ENCODE results near the gene GSN.

The GSN gene

GRCh38 chr9:121353241-121354061 is 85.5 kb downstream of the GSN start:
- no peak for DNase-seq (ENCODE audit: low read depth)

GRCh38 chr9:121354141-121354540 is 86.2 kb downstream of the GSN start:
- peak; percentile 56 for DNase-seq (ENCODE audit: low read depth)

- no peak for DNase-seq (ENCODE audit: low read depth)
Observed at GRCh38 chr9:121354762-121355161, 86.8 kb downstream of the GSN start.

- DNase-seq (ENCODE audit: low read depth): no peak
Observed at GRCh38 chr9:121357011-121357410, 89.0 kb downstream of the GSN start.

- DNase-seq (ENCODE audit: low read depth): no peak
Observed at GRCh38 chr9:121358751-121359150, 90.8 kb downstream of the GSN start.

GRCh38 chr9:121359351-121360294 is 91.7 kb downstream of the GSN start:
- no peak for DNase-seq (ENCODE audit: low read depth)

- no peak for DNase-seq (ENCODE audit: low read depth)
Observed at GRCh38 chr9:121360601-121361374, 92.8 kb downstream of the GSN start.

- DNase-seq (ENCODE audit: low read depth): no peak
Observed at GRCh38 chr9:121362813-121363621, 95.1 kb downstream of the GSN start.

- DNase-seq (ENCODE audit: low read depth): no peak
Observed at GRCh38 chr9:121363622-121363961, 95.6 kb downstream of the GSN start.

GRCh38 chr9:121364077-121364476 is 96.1 kb downstream of the GSN start:
- no peak for DNase-seq (ENCODE audit: low read depth)

GRCh38 chr9:121364886-121365285 is 96.9 kb downstream of the GSN start:
- no peak for DNase-seq (ENCODE audit: low read depth)

GRCh38 chr9:121365564-121365963 is 97.6 kb downstream of the GSN start:
- DNase-seq (ENCODE audit: low read depth): no peak

GRCh38 chr9:121366611-121367192 is 98.7 kb downstream of the GSN start:
- DNase-seq (ENCODE audit: low read depth): no peak

GRCh38 chr9:121367306-121368137 is 99.6 kb downstream of the GSN start:
- no peak for DNase-seq (ENCODE audit: low read depth)

- DNase-seq (ENCODE audit: low read depth): no peak
Observed at GRCh38 chr9:121368138-121368522, 100.2 kb downstream of the GSN start.

GRCh38 chr9:121368745-121369144 is 100.8 kb downstream of the GSN start:
- DNase-seq (ENCODE audit: low read depth): no peak

- DNase-seq (ENCODE audit: low read depth): peak; percentile 92
Observed at GRCh38 chr9:121369595-121370265, 101.8 kb downstream of the GSN start, which contains the start of gene STOM. Gene STOM, minus strand, starts transcription at chr9:121370250. Its CDS starts 63 bp downstream, at chr9:121370187.

- DNase-seq (ENCODE audit: low read depth): no peak
Observed at GRCh38 chr9:121371495-121372061, 103.6 kb downstream of the GSN start.
